IPS-20b (cell line): ENCODE measurements around the gene CDC23.
"Not testable (repeated sequence)": the region's sequence is repeated elsewhere in the genome, so short reads cannot be mapped to it uniquely, and the experiment has no call there.

Experiments used
- H3K27ac ChIP-seq: one replicate; pipeline ENCODE4 v1.5.1; 2013; ENCODE audit warnings: low read length
- H3K27me3 ChIP-seq: 2 replicates; pipeline ENCODE4 v1.6.1; 2013; ENCODE audit warnings: mild to moderate bottlenecking, low read length, inconsistent platforms; ENCODE audit not compliant: insufficient read depth
- H3K36me3 ChIP-seq: 2 replicates; pipeline ENCODE4 v1.6.1; 2013; ENCODE audit warnings: low read depth, mild to moderate bottlenecking, inconsistent platforms, low read length, moderate library complexity; ENCODE audit not compliant: insufficient read depth
- H3K4me1 ChIP-seq: 2 replicates; pipeline ENCODE4 v1.6.1; 2013; ENCODE audit warnings: mild to moderate bottlenecking, control low read depth, inconsistent platforms, low read length, moderate library complexity; ENCODE audit not compliant: insufficient read depth
- H3K4me3 ChIP-seq: 2 replicates; pipeline ENCODE4 v1.5.1; 2013; ENCODE audit warnings: mild to moderate bottlenecking, low read length, inconsistent platforms
- H3K9ac ChIP-seq: 2 replicates; pipeline ENCODE4 v1.6.1; 2013; ENCODE audit warnings: low read depth, mild to moderate bottlenecking, inconsistent platforms, low read length, moderate library complexity
- H3K9me3 ChIP-seq: 2 replicates; pipeline ENCODE4 v1.6.1; 2013; ENCODE audit warnings: mild to moderate bottlenecking, low read depth, low read length, inconsistent platforms; ENCODE audit not compliant: insufficient read depth

CDC23 gene

GRCh38 chr5:138210985-138211384 is 2.1 kb downstream of the CDC23 start:
- Histone ChIP-seq H3K4me3 (no peak overlapping the region), H3K4me1 (no peaks in the 10 kb centered on the region), H3K27ac (no peak overlapping the region), H3K27me3 (no peaks in the 10 kb centered on the region), H3K9me3 (no peaks in the 10 kb centered on the region), H3K36me3 (peaks cover 42% of the 10 kb centered on the region), H3K9ac (no peak overlapping the region)

DNA sequence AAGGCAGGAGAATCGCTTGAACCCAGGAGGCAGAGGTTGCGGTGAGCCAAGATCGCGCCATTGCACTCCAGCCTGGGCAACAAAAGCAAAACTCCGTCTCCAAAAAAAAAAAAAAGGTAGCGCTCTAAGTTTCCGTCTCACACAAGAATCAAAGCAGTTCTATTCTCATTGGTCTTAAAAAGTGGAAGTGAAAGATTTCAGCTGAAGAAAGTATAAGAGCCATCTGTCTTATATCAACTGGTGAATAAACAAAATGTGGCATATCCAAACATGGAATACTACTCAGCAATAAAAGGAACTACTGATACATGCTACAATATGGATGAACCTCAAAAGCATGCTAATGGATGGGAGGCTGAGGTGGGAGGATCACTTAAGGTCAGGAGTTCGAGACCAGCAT is 19.3 kb downstream of the CDC23 start:
- not testable (repeated sequence) for H3K4me3 ChIP-seq, H3K4me1 ChIP-seq, H3K27ac ChIP-seq, H3K27me3 ChIP-seq, H3K9me3 ChIP-seq, H3K9ac ChIP-seq
- peaks cover 85% of the 10 kb centered on the region for H3K36me3 ChIP-seq

GRCh38 chr5:138192826-138193225 is 20.3 kb downstream of the CDC23 start:
- no peaks in the 10 kb centered on the region for H3K9me3 ChIP-seq
- no peak overlapping the region for H3K27ac ChIP-seq
- no peak overlapping the region for H3K4me3 ChIP-seq
- no peaks in the 10 kb centered on the region for H3K27me3 ChIP-seq
- no peaks in the 10 kb centered on the region for H3K4me1 ChIP-seq
- H3K9ac ChIP-seq = no peak overlapping the region
- peaks cover 85% of the 10 kb centered on the region for H3K36me3 ChIP-seq

DNA sequence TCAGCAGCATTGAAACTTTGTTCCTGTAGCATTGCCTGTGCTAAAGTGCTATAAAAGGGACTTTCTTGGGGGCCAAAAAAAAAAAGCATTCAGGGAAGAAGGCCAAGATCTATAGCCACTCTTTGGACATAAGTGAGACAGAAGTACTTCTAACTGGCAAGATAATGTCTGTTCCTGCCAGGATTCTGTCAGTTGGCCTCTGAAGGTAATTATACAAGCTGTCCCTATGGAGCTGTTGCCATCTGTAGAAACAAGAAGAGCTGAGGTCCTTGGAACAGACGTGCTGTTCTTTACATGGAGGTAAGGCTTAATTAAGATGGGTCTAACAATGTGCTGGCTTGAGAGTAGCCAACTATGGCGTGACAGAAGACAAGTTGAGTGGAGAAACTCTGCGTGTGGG is 24.5 kb downstream of the CDC23 start:
- peaks cover 97% of the 10 kb centered on the region for H3K36me3 ChIP-seq
- H3K9ac ChIP-seq = no peak overlapping the region

GRCh38 chr5:138186002-138186447 is 27.1 kb downstream of the CDC23 start:
- Histone ChIP-seq H3K27ac (no peak overlapping the region), H3K9ac (no peak overlapping the region), H3K4me3 (no peak overlapping the region)

More for the DNA sequence above, 24.5 kb downstream of the CDC23 start:
- Histone ChIP-seq H3K27ac (no peak overlapping the region), H3K4me1 (no peaks in the 10 kb centered on the region), H3K27me3 (no peaks in the 10 kb centered on the region), H3K9me3 (no peaks in the 10 kb centered on the region), H3K4me3 (no peak overlapping the region)

GRCh38 chr5:138182808-138183207 is 30.3 kb downstream of the CDC23 start:
- peaks cover 71% of the 10 kb centered on the region for H3K36me3 ChIP-seq
- H3K4me1 ChIP-seq = no peaks in the 10 kb centered on the region
- H3K27ac ChIP-seq = no peak overlapping the region
- H3K4me3 ChIP-seq = no peak overlapping the region
- H3K9me3 ChIP-seq = no peaks in the 10 kb centered on the region
- H3K9ac ChIP-seq = no peak overlapping the region
- H3K27me3 ChIP-seq = no peaks in the 10 kb centered on the region

More at GRCh38 chr5:138186002-138186447, 27.1 kb downstream of the CDC23 start:
- Histone ChIP-seq H3K27me3 (no peaks in the 10 kb centered on the region), H3K9me3 (no peaks in the 10 kb centered on the region), H3K36me3 (peaks cover 99% of the 10 kb centered on the region), H3K4me1 (no peaks in the 10 kb centered on the region)

DNA sequence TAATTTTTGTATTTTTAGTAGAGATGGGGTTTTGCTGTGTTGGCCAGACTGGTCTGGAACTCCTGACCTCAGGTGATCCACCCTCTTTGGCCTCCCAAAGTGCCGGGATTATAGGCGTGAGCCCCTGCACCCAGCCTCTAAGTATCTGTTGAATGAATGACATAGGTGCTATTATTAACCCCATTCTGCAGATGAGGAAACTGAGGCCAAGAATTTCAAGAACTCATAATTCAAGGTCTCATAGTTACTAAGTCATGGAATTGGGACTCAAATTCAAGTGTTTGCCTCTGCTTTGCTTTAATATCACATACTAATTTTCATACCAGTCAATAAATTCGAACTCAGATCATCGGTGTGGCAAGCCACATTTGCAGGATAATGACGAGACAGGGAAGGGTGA is 32.3 kb downstream of the CDC23 start:
- Histone ChIP-seq H3K4me1 (no peaks in the 10 kb centered on the region), H3K27ac (no peak overlapping the region), H3K9me3 (no peaks in the 10 kb centered on the region), H3K36me3 (peaks cover 60% of the 10 kb centered on the region), H3K9ac (no peak overlapping the region), H3K4me3 (no peak overlapping the region), H3K27me3 (no peaks in the 10 kb centered on the region)

GRCh38 chr5:138180183-138180782 is 32.8 kb downstream of the CDC23 start:
- H3K9ac ChIP-seq = peak overlapping the region; percentile 99; the same call in 1 of the 2 replicates
- no peak overlapping the region for H3K27ac ChIP-seq
- no peaks in the 10 kb centered on the region for H3K4me1 ChIP-seq
- H3K27me3 ChIP-seq = no peaks in the 10 kb centered on the region
- H3K4me3 ChIP-seq = peak overlapping the region; percentile 100
- H3K9me3 ChIP-seq = no peaks in the 10 kb centered on the region
- H3K36me3 ChIP-seq = peaks cover 59% of the 10 kb centered on the region

- Histone ChIP-seq H3K9me3 (no peaks in the 10 kb centered on the region), H3K9ac (peak overlapping the region; percentile 99), H3K27ac (peak overlapping the region; percentile 89), H3K4me3 (peak overlapping the region; percentile 100), H3K4me1 (no peaks in the 10 kb centered on the region), H3K27me3 (no peaks in the 10 kb centered on the region), H3K36me3 (peaks cover 58% of the 10 kb centered on the region)
These were observed 33.8 kb downstream of the CDC23 start for GRCh38 chr5:138179277-138179857.

- H3K4me1 ChIP-seq = no peaks in the 10 kb centered on the region
- peak within 1 kb of the TSS; percentile 100 for H3K4me3 ChIP-seq
- peak within 1 kb of the TSS; percentile 99 for H3K9ac ChIP-seq
- H3K9me3 ChIP-seq = no peaks in the 10 kb centered on the region
- peaks cover 58% of the 10 kb centered on the region for H3K36me3 ChIP-seq
- H3K27me3 ChIP-seq = no peaks in the 10 kb centered on the region
- H3K27ac ChIP-seq = peak within 1 kb of the TSS; percentile 89
These were observed 34.4 kb downstream of the CDC23 start, which contains the start of the genes BRD8 and KIF20A for GRCh38 chr5:138178516-138179276. Gene BRD8 (minus strand): TSS chr5:138178630. CDS start chr5:138178614, 16 bp downstream. Gene KIF20A (plus strand): TSS chr5:138179112. CDS start chr5:138179681, 569 bp downstream.

DNA sequence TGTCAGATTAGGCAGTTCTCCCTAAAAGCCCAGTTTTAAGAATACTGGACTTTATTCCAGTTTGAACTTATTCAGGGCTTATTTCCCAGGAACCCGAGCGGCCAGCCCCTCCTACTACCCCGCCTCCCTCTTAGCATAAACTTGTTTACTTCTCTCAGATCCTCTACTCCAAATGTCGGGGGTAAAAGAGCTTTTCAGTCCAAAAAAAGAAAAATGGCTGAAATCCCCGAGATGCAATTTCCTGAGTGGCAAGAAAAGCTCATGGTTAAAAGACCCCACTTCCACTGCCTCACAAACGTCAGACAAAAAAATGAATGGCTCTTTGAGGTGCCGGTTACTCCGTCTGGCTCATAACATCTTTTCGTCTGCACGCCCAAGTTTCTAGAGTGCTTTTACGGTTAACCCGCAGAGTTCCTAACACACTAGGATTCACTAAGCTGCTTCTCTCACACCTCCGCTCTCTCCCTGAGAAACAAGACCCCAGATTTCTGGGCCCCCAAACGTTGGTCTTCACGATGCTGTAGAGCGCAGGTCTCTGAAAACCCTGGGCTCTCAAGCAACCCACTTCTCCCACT is 35.1 kb downstream of the CDC23 start:
- no peaks in the 10 kb centered on the region for H3K27me3 ChIP-seq
- peak overlapping the region; percentile 100 for H3K4me3 ChIP-seq
- H3K9me3 ChIP-seq = no peaks in the 10 kb centered on the region
- H3K4me1 ChIP-seq = no peaks in the 10 kb centered on the region
- H3K9ac ChIP-seq = peak overlapping the region; percentile 99
- H3K36me3 ChIP-seq = peaks cover 56% of the 10 kb centered on the region
- H3K27ac ChIP-seq = peak overlapping the region; percentile 89
